Activated CD4-positive, alpha-beta T cell treated with anti-CD3 and anti-CD28 coated beads, Interleukin-2, amount 50 U/mL, for 4 hours (primary cell): Measurements from ENCODE around the gene PYGM.

ENCODE experiments used
- DNase-seq, 2 experiments: peaks; one replicate each; pipeline ENCODE4 v3.0.0-alpha.2; 2020

The PYGM gene

GRCh38 chr11:64790205-64791095, 30.7 kb upstream of the PYGM start:
- no peak for DNase-seq

DNA sequence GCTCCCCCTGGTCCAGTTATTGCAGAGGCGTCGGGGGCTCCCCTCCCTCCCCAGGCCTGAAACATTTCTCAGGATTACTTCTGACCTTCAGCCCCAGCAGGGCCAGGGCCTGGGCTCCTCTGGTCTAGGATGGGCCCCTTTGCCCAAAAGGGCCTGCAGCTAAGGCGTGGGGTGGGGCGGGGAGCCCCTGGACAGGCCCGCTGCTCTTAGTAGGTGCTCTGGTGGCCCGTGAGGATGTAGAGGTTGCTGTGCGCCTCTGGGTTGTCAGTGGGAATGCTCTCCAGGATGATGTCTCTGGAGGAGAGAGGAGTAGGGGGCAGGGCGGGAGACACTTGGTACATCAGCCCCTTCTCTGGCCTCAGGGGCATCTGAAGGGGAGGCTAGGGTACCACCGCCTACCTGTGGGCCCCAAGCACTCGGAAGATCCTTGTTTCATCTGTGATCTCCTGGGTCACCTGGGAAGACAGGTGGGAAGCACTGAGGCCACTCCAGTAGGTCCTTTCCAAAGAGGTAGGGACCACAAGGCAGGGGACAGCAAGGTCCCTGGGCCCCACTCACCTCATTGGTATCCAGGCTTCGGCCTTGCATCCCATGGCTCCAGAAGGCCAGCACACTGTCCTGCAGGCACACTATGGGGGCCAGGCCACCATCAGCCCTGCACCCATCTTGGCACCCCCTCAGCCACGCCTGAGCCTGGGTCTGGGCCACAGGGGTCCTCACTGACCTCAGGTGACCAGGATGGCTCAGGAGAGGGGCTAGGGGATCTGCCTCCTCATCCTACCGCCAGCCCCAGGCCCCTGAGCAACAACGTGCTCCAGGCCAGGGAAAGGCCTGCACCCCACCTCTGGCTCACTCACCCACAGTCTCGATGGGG, 29.8 kb upstream of the PYGM start:
- DNase-seq, result no peak

- no peak for DNase-seq
Measured at GRCh38 chr11:64788321-64789215, 28.8 kb upstream of the PYGM start.

- DNase-seq, result peak; percentile 54 to 60
Measured at GRCh38 chr11:64787526-64788320, 27.9 kb upstream of the PYGM start.

DNA sequence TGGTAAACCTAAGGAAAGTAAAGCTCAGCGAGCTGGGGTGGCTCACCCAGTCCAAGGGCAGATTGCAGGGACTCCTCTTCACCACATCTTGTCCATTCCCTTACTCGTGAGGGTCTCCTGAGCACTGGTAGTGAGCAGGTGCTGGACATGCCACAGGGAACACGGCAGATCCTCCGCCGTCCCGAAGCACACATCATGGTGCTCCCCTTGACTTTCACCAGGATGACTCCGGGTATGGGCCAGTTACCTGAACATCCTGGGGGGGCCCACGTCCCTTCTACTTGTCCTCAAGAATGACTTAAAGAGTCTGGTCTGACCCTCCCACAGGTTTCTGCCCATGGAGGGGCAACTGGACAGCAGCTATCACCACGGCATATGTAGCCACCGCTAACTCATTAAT, 26.5 kb upstream of the PYGM start:
- DNase-seq, result no peak

DNA sequence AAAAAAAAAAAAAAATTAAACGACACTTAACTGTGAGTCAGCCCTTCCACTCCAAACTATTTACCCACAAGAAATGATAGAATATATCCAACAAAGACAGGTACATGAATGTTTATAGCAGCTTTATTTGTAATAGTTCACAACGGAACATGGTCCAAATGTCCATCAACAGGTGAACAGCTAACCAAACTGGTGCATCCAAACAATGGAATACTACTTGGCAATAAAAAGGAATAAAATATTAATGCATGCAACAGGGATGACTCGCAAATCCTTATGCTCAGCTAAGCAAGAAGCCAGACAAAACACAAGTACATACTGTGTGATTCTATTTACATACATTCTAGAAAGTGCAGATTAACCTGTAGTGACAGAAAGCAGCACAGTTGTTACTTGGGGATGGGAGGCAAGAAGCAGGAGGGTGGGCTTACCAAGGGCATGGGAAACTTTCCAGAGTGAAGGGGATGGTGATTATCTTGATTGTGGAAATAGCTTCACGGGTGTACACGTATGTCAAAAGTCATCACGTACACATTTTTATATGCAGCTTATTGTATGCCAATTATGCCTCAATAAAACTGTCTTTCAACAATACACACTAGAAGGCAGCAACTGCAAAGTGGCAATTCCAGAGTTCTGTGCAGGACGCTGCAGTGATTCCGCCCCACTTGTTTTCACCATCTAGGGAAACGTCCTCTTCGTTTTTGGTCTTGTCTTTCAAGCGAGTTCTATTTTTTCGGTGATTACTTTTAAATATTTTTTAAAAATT, 25.2 kb upstream of the PYGM start:
- DNase-seq, result no peak

- peak; percentile 98 for DNase-seq
Measured at GRCh38 chr11:64778473-64779298, 18.9 kb upstream of the PYGM start, which contains the start of gene SF1. Gene SF1 (minus strand): TSS chr11:64778542. CDS start chr11:64778392, 150 bp downstream.

DNA sequence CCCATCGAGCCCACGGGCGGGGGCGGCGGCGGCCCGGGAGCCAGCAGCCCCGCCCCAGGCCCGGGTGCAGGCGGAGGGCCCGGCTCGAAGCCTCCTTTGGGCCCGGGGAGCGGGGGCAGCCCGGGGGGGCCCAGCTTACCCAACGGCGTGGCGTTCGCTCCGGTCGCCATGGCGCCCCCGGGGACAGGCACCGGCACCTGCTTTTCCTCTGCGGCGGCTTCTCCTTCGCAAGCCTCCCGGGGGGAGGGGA, 18.4 kb upstream of the PYGM start:
- no peak for DNase-seq

DNA sequence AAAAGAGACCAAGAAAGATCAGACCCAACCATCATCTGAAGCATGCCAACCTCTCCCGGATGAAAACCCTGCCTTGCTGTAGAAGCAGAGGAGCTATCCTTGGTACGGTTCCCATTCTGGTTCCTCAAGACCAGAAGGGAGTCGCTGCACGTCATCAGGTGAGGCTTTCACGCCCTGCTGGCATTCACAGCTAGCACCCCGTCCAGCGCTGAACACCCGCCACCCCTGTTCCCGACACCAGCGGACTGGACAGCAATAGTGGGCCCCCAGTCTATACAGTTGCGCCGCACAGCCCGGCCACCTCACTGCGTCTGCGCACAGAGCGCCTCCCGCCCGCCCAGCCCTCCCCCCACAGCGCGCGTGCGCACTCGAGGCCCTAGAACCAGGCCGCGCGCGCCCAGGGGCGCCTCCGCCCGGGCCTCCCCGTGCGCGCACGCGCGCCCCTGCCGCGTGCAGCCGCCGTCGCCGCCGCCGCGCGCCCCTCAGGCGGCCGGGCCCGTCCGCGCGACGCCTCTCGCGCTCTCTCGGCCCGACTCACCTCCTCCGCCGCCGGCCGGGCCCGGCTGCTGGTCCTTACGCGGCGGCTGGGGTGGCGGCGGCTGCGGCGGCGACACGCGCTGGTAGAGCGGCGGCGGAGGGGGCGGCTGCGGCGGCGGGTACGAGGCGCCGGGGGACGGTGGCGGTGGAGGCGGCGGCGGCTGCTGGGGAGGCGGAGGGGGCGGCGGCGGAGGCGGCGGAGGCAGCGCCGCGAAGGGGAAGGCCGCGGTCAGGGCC, 17.9 kb upstream of the PYGM start:
- DNase-seq, result peak; percentile 68 to 71

- no peak for DNase-seq
Measured at GRCh38 chr11:64776875-64777274, 17.1 kb upstream of the PYGM start.

DNA sequence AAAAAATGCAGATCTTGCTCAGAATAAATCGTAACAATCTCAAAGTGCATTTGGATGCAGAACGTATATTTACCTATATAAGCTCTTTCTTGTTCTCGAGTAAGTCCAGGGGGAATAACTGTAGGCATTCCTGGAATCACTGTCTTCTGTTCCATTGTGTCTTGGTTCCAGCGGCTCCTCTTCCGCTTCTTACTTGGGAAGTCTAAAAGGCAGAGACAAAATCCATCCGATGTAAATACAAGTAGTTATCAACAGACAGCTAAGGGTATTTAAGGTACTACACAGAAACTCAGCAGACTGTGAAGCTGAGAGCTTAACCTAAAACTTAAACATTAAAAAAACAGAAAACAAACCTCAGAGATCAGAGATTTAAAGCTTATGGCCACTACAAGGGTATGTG, 16.7 kb upstream of the PYGM start:
- DNase-seq, result no peak

DNA sequence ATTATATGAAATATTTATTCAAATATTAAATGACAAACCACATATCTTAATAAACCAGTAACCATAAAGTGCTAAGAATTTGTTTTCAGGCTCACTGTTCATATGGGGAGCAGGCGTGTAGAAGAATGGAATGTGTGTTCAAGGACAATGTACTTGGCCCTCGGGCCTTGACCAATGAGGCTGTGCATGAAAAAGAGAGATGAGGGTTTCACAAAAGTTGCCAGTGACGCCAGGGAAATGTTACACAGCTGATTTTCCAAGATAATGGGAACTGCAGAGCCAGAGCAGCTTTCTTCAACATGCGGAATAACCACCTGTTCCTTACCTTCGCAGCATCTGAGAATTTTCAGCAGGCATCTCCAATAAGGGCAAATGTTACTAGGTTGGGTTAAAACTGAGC, 14.4 kb upstream of the PYGM start:
- no peak for DNase-seq

GRCh38 chr11:64772303-64773018, 12.7 kb upstream of the PYGM start:
- DNase-seq, result no peak

GRCh38 chr11:64771861-64772260, 12.1 kb upstream of the PYGM start:
- DNase-seq, result no peak

- DNase-seq, result no peak
Measured at GRCh38 chr11:64770120-64770519, 10.3 kb upstream of the PYGM start.

GRCh38 chr11:64769283-64769682, 9.5 kb upstream of the PYGM start:
- no peak for DNase-seq

GRCh38 chr11:64768300-64768694, 8.5 kb upstream of the PYGM start:
- no peak for DNase-seq

DNA sequence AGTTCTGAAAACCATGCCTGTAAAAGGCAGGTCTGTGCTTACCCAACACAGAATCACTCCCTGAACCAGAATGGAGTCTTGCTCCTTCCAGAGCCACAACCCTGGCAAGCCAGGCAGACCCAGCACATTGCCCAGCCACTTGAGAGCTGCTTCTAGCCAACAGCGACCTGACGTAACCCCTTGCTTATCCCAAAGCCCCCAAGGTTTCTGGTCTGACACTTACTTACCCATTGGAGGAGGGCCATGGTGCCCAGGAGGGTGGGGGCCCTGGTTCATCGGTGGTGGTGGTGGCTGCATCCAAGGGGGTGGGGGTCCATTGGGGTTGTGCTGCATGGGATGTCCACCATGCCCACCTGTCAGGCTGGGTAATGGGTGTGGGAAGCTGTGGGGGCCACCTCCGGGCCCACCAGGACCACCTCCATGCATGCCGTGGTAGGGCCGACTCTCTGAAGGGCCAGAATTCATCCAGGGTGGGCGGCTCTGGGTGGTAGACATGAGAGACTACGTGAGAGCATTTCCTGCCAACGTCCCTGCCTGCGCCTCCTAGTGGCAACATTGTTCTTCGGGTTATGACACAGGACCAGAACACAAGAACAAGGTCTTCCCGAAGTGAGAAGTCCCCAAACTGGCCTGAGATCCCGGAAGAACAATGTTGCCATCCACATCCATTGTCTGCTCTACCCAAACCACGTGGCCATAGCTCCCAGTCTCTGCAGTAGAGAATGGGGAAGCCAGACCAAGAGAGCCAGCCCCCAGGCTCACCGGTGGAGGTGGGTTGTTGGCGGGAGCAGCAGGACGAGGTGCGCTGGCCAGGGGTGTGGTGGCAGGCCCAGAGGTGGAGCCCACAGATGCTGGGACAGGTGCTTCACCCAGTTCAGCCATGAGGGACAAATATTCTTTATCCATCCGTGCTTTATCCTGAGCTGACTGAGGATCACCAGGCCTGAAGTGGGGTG, 7.8 kb upstream of the PYGM start:
- DNase-seq, result peak; percentile 76
